GM18505 (cell line): ENCODE results near the gene EVPL.

Source experiments
- ATAC-seq: cut with Tn5 transposase; IDR thresholded peaks from one replicate; pipeline ENCODE4 v1.9.1; 2021; ENCODE audit not compliant: unreplicated experiment
- POLR2A ChIP-seq: IDR thresholded peaks from 4 replicates; pipeline ENCODE4 v1.6.1; 2011; ENCODE audit warnings: borderline replicate concordance; ENCODE audit not compliant: insufficient read depth, insufficient read length; ENCODE audit errors: extremely low read depth

The EVPL gene

DNA sequence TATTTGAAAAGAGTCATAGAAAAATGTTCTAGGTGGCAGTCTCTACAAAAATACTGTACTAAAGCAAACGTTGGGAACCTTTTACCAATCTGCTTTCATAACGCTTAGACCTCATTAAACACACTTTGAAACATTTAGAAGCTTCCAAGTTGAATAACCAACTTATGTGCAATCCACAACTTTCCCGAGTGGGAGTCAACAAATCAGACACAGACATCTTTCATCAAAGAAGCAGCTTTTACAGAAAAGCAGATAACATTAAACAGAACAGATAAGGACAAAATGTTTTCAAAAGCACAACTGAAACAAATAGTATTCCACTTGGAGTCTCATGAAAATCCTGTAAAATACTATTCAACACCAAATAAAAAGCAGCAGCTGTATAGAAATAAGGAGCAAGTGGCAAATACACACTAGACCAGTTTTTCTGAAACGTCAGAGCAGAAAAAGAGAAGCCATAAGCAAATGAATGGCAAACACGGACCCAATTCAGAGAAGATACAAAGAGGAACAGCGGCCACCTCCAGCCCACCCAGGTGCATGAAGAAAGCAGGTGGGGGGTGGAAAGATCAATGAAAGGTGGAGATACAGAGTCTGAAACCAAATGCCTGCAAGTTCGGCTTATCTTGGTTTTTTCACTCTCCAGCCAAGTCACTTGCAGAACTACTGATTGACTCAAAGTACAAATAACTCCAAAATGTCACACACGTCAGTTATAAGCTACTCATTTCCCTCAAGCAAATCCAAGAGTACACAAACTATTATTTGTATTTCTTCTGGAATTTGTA, 67.9 kb downstream of the EVPL start:
- TF ChIP-seq POLR2A, result no peak
- ATAC-seq, result no peak
